Measurements from ENCODE around the gene ATP13A3.
"Not testable (repeated sequence)": the region's sequence is repeated elsewhere in the genome, so short reads cannot be mapped to it uniquely, and the experiment has no call there.

Gene ATP13A3

GRCh38 chr3:194496217-194496919 is 9.6 kb upstream of the ATP13A3 start:
- no peak for TF ChIP-seq CTCF (IDR thresholded peaks at IDR 0.05; ENCODE audit: insufficient read depth, low read length, poor library complexity, severe bottlenecking)
- Histone ChIP-seq H3K36me3 (ENCODE audit: control insufficient read depth, insufficient read depth, low read length) (no peaks in the 10 kb centered on the region), H3K4me3 (replicated peaks; ENCODE audit: low read depth, low read length) (no peak overlapping the region), H3K27me3 (replicated peaks; ENCODE audit: control insufficient read depth, insufficient read depth, low read length) (no peaks in the 10 kb centered on the region)
- no peak for DNase-seq (ENCODE audit: extremely low read depth, insufficient read length)

GRCh38 chr3:194494951-194495374 is 8.2 kb upstream of the ATP13A3 start:
- Histone ChIP-seq H3K4me3 (replicated peaks; ENCODE audit: low read depth, low read length) (no peak overlapping the region), H3K27me3 (replicated peaks; ENCODE audit: control insufficient read depth, insufficient read depth, low read length) (no peaks in the 10 kb centered on the region), H3K36me3 (ENCODE audit: control insufficient read depth, insufficient read depth, low read length) (no peaks in the 10 kb centered on the region)
- DNase-seq (ENCODE audit: extremely low read depth, insufficient read length), result no peak
- TF ChIP-seq CTCF (IDR thresholded peaks at IDR 0.05; ENCODE audit: insufficient read depth, low read length, poor library complexity, severe bottlenecking), result no peak

GRCh38 chr3:194493995-194494927 is 7.5 kb upstream of the ATP13A3 start:
- H3K27me3 ChIP-seq (replicated peaks; ENCODE audit: control insufficient read depth, insufficient read depth, low read length); DNase-seq (ENCODE audit: extremely low read depth, insufficient read length): not testable (repeated sequence)

GRCh38 chr3:194492001-194492400 is 5.2 kb upstream of the ATP13A3 start:
- TF ChIP-seq CTCF (IDR thresholded peaks at IDR 0.05; ENCODE audit: insufficient read depth, low read length, poor library complexity, severe bottlenecking), result no peak
- DNase-seq (ENCODE audit: extremely low read depth, insufficient read length), result peak; percentile 18
- Histone ChIP-seq H3K27me3 (replicated peaks; ENCODE audit: control insufficient read depth, insufficient read depth, low read length) (no peaks in the 10 kb centered on the region), H3K36me3 (ENCODE audit: control insufficient read depth, insufficient read depth, low read length) (no peaks in the 10 kb centered on the region), H3K4me3 (replicated peaks; ENCODE audit: low read depth, low read length) (no peak overlapping the region)

More at GRCh38 chr3:194493995-194494927, 7.5 kb upstream of the ATP13A3 start:
- not testable (repeated sequence) for H3K4me3 ChIP-seq (replicated peaks; ENCODE audit: low read depth, low read length); H3K36me3 ChIP-seq (ENCODE audit: control insufficient read depth, insufficient read depth, low read length)

- peak; percentile 54 for DNase-seq (ENCODE audit: extremely low read depth, insufficient read length)
- peak overlapping the region; percentile 12; the same call in 1 of the 2 replicates for H3K4me3 ChIP-seq (replicated peaks; ENCODE audit: low read depth, low read length)
Observed at GRCh38 chr3:194489736-194490612, 3.2 kb upstream of the ATP13A3 start.

More at GRCh38 chr3:194489736-194490612, 3.2 kb upstream of the ATP13A3 start:
- H3K36me3 ChIP-seq (ENCODE audit: control insufficient read depth, insufficient read depth, low read length), result no peaks in the 10 kb centered on the region
- H3K27me3 ChIP-seq (replicated peaks; ENCODE audit: control insufficient read depth, insufficient read depth, low read length), result no peaks in the 10 kb centered on the region
- no peak for TF ChIP-seq CTCF (IDR thresholded peaks at IDR 0.05; ENCODE audit: insufficient read depth, low read length, poor library complexity, severe bottlenecking)

All from GM06990 (cell line).